ENCODE data around the gene GSTM2. TPM values are rescaled to one million over a fixed set of nuclear protein-coding genes. Genes with fewer than 3 reads are reported as not detected.

The GSTM2 gene
- 15.1 TPM for total RNA-seq

GRCh38 chr1:109667452-109668122, at the start of gene GSTM2:
TSS of gene GSTM2 (plus strand) at chr1:109668057. CDS start at chr1:109668116, 59 bp downstream.
- DNase-seq (ENCODE audit: low spot score) (peak; percentile 75), ATAC-seq (peak; percentile 93)

GRCh38 chr1:109618661-109619575, 48.9 kb upstream of the GSTM2 start:
- ATAC-seq: peak; percentile 57
- DNase-seq (ENCODE audit: low spot score): peak; percentile 80

- ATAC-seq (peak; percentile 71), DNase-seq (ENCODE audit: low spot score) (peak; percentile 89)
Observed at GRCh38 chr1:109619576-109620400, 48.1 kb upstream of the GSTM2 start, which contains the start of the genes AMPD2 and GNAT2. TSS of gene AMPD2 (plus strand) at chr1:109619837. CDS start at chr1:109621176, 1,339 bp downstream. TSS of gene GNAT2 (minus strand) at chr1:109619616. CDS start at chr1:109612870, 6,746 bp downstream.

- ATAC-seq: peak; percentile 38
- peak; percentile 60 for DNase-seq (ENCODE audit: low spot score)
Observed at GRCh38 chr1:109620401-109620791, 47.5 kb upstream of the GSTM2 start.

GRCh38 chr1:109620841-109621286, 47.0 kb upstream of the GSTM2 start:
- ATAC-seq (peak; percentile 69), DNase-seq (ENCODE audit: low spot score) (peak; percentile 90)

GRCh38 chr1:109621379-109622136, 46.3 kb upstream of the GSTM2 start:
- peak; percentile 46 for DNase-seq (ENCODE audit: low spot score)

GRCh38 chr1:109622137-109622892, 45.5 kb upstream of the GSTM2 start:
- no peak for ATAC-seq
- peak; percentile 44 for DNase-seq (ENCODE audit: low spot score)

More at GRCh38 chr1:109621379-109622136, 46.3 kb upstream of the GSTM2 start:
- ATAC-seq: no peak

- peak; percentile 48 for DNase-seq (ENCODE audit: low spot score)
Observed at GRCh38 chr1:109622895-109623294, 45.0 kb upstream of the GSTM2 start.

GRCh38 chr1:109623601-109624161, 44.2 kb upstream of the GSTM2 start:
- no peak for ATAC-seq
- DNase-seq (ENCODE audit: low spot score): peak; percentile 43

More at GRCh38 chr1:109622895-109623294, 45.0 kb upstream of the GSTM2 start:
- ATAC-seq: no peak

- no peak for DNase-seq (ENCODE audit: low spot score)
- no peak for ATAC-seq
Observed at GRCh38 chr1:109624201-109625010, 43.5 kb upstream of the GSTM2 start.

- no peak for DNase-seq (ENCODE audit: low spot score)
- no peak for ATAC-seq
Observed at GRCh38 chr1:109625176-109625575, 42.7 kb upstream of the GSTM2 start.

- ATAC-seq (no peak), DNase-seq (ENCODE audit: low spot score) (no peak)
Observed at GRCh38 chr1:109625601-109626560, 42.0 kb upstream of the GSTM2 start.

GRCh38 chr1:109626682-109627408, 41.0 kb upstream of the GSTM2 start:
- DNase-seq (ENCODE audit: low spot score): no peak

GRCh38 chr1:109627692-109628399, 40.0 kb upstream of the GSTM2 start:
- ATAC-seq: no peak

More at GRCh38 chr1:109626682-109627408, 41.0 kb upstream of the GSTM2 start:
- ATAC-seq: no peak

GRCh38 chr1:109628540-109629321, 39.1 kb upstream of the GSTM2 start:
- ATAC-seq (peak; percentile 10), DNase-seq (ENCODE audit: low spot score) (no peak)

More at GRCh38 chr1:109627692-109628399, 40.0 kb upstream of the GSTM2 start:
- DNase-seq (ENCODE audit: low spot score): no peak

All from left lobe of liver (tissue), 2 donors.